ENCODE data around the gene NAT10.

DNA sequence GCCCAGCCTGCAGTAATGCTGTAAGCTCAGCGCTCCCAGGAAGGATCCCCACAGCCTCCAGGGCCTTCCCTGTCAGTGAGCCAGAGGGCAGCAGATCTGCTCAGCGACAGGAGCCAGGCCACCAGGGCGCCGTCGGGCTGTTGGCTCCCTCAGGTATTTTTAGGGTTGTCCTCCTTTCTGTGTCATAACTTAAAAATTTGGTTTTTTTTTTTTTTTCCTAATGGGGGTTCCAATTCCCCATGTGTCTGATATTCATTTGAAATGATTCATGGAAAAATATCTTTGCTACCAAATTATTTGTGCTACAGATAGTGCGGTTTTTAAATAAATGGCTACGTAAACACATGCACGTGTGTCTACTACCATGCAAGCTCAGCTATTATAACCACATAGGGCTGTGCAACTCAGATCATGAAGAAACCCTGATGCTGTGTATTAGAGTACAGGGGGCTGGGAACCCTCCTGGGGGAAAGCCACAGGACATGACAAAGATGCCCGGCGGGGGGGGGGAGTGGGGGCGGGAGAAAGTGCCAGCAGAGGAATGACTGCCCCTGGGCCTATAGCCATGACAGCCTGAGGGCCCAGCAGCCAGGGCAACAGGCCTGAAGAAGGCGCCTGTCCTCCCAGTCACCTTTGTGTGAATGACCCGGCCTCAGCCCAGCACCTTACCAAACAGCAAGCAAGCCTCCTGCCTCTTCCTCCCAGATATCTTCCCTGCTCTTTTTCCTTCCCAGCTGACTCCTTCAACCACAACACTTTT lies 89.3 kb downstream of the NAT10 start:
- TF ChIP-seq SIN3A (IDR thresholded peaks at IDR 0.05; ENCODE audit: borderline replicate concordance, insufficient read depth, low read length) (no peak), REST (IDR thresholded peaks at IDR 0.05; ENCODE audit: insufficient read depth in 1 of 2, low read depth in 2 of 2, low read length in 2 of 2) (no peak), POLR2AphosphoS5 (IDR thresholded peaks at IDR 0.05; ENCODE audit: low read depth, low read length) (no peak), TAF1 (IDR thresholded peaks at IDR 0.05; ENCODE audit: borderline replicate concordance, insufficient read depth, low read length) (no peak)
